HG03280 (cell line): ENCODE data around the gene DNAJC16.
"Not testable (repeated sequence)": the region's sequence is repeated elsewhere in the genome, so short reads cannot be mapped to it uniquely, and the experiment has no call there.

Experiments
- ATAC-seq: cut with Tn5 transposase; IDR thresholded peaks from one replicate; pipeline ENCODE4 v1.9.1; 2021; ENCODE audit warnings: mild to moderate bottlenecking, moderate library complexity; ENCODE audit not compliant: unreplicated experiment

DNAJC16 gene

GRCh38 chr1:15526490-15527339 lies at the start of gene DNAJC16:
Gene DNAJC16 (plus strand): TSS chr1:15526848. CDS start chr1:15529106, 2,258 bp downstream.
- ATAC-seq, result peak; percentile 49

- ATAC-seq, result no peak
Observed at GRCh38 chr1:15476927-15477326, 49.7 kb upstream of the DNAJC16 start.

GRCh38 chr1:15477646-15478212 lies 48.9 kb upstream of the DNAJC16 start:
- no peak for ATAC-seq

GRCh38 chr1:15479654-15480347 lies 46.8 kb upstream of the DNAJC16 start:
- no peak for ATAC-seq

- ATAC-seq, result not testable (repeated sequence)
Observed at GRCh38 chr1:15482455-15482854, 44.2 kb upstream of the DNAJC16 start.

GRCh38 chr1:15482983-15483543 lies 43.6 kb upstream of the DNAJC16 start:
- ATAC-seq, result not testable (repeated sequence)

- no peak for ATAC-seq
Observed at GRCh38 chr1:15483971-15484370, 42.7 kb upstream of the DNAJC16 start.

- ATAC-seq, result not testable (repeated sequence)
Observed at GRCh38 chr1:15484443-15484842, 42.2 kb upstream of the DNAJC16 start.

GRCh38 chr1:15485636-15486035 lies 41.0 kb upstream of the DNAJC16 start:
- ATAC-seq, result no peak

GRCh38 chr1:15486844-15487610 lies 39.6 kb upstream of the DNAJC16 start:
- not testable (repeated sequence) for ATAC-seq

GRCh38 chr1:15488371-15488770 lies 38.3 kb upstream of the DNAJC16 start:
- ATAC-seq, result no peak

- no peak for ATAC-seq
Observed at GRCh38 chr1:15489052-15489736, 37.5 kb upstream of the DNAJC16 start.

- not testable (repeated sequence) for ATAC-seq
Observed at GRCh38 chr1:15491010-15491409, 35.6 kb upstream of the DNAJC16 start.

GRCh38 chr1:15492596-15492995 lies 34.1 kb upstream of the DNAJC16 start:
- no peak for ATAC-seq

- no peak for ATAC-seq
Observed at GRCh38 chr1:15493869-15494390, 32.7 kb upstream of the DNAJC16 start.

GRCh38 chr1:15500184-15501178 lies 26.2 kb upstream of the DNAJC16 start:
- ATAC-seq, result no peak

GRCh38 chr1:15501208-15502032 lies 25.2 kb upstream of the DNAJC16 start:
- no peak for ATAC-seq

GRCh38 chr1:15504436-15504835 lies 22.2 kb upstream of the DNAJC16 start:
- no peak for ATAC-seq
